HG03354 (cell line): ENCODE results near the gene B3GALT5.

Source experiments
- ATAC-seq: cut with Tn5 transposase; IDR thresholded peaks from one replicate; pipeline ENCODE4 v1.9.1; 2021; ENCODE audit warnings: mild to moderate bottlenecking; ENCODE audit not compliant: unreplicated experiment, poor library complexity, severe bottlenecking

B3GALT5 gene

GRCh38 chr21:39602076-39602689 is 10.6 kb upstream of the B3GALT5 start:
- no peak for ATAC-seq

- ATAC-seq = no peak
Observed at GRCh38 chr21:39602793-39603192, 9.9 kb upstream of the B3GALT5 start.

GRCh38 chr21:39604951-39605350 is 7.8 kb upstream of the B3GALT5 start:
- no peak for ATAC-seq

GRCh38 chr21:39610703-39611102 is 2.0 kb upstream of the B3GALT5 start:
- ATAC-seq = no peak

GRCh38 chr21:39611551-39612190 is 1.1 kb upstream of the B3GALT5 start:
- ATAC-seq = no peak

- ATAC-seq = no peak
Observed at GRCh38 chr21:39613041-39613934, 548 bp downstream of the B3GALT5 start.

GRCh38 chr21:39616211-39616772 is 3.6 kb downstream of the B3GALT5 start:
- ATAC-seq = no peak

GRCh38 chr21:39620856-39621255 is 8.1 kb downstream of the B3GALT5 start:
- ATAC-seq = no peak

GRCh38 chr21:39625211-39625895 is 12.6 kb downstream of the B3GALT5 start:
- no peak for ATAC-seq

- no peak for ATAC-seq
Observed at GRCh38 chr21:39628385-39628784, 15.6 kb downstream of the B3GALT5 start.

GRCh38 chr21:39630191-39630591 is 17.5 kb downstream of the B3GALT5 start:
- ATAC-seq = no peak

GRCh38 chr21:39630827-39631226 is 18.1 kb downstream of the B3GALT5 start:
- ATAC-seq = no peak

GRCh38 chr21:39631842-39632562 is 19.3 kb downstream of the B3GALT5 start:
- no peak for ATAC-seq

- ATAC-seq = no peak
Observed at GRCh38 chr21:39632796-39633442, 20.2 kb downstream of the B3GALT5 start.

GRCh38 chr21:39633770-39634181 is 21.0 kb downstream of the B3GALT5 start:
- no peak for ATAC-seq

GRCh38 chr21:39634507-39634906 is 21.8 kb downstream of the B3GALT5 start:
- ATAC-seq = no peak

GRCh38 chr21:39637197-39637970 is 24.6 kb downstream of the B3GALT5 start:
- no peak for ATAC-seq

- ATAC-seq = no peak
Observed at GRCh38 chr21:39637971-39638240, 25.2 kb downstream of the B3GALT5 start.
